Ascending aorta (tissue), 2 donors: ENCODE data around the gene LSM5. TPM values are rescaled to one million over a fixed set of nuclear protein-coding genes. Genes with fewer than 3 reads are reported as not detected.
"Not testable (repeated sequence)": the region's sequence is repeated elsewhere in the genome, so short reads cannot be mapped to it uniquely, and the experiment has no call there.

Source experiments
- DNase-seq, 2 donors: peaks; one replicate each; pipeline ENCODE4 v3.0.0-alpha.2; 2019; ENCODE audit warnings: low spot score in 2 of 2
- H3K27ac ChIP-seq, 2 donors: fragments of 200-600 bp; sonication (generic); one replicate each; pipeline ENCODE4 v1.5.1; 2016 to 2017; ENCODE audit warnings: mild to moderate bottlenecking in 1 of 2
- H3K27me3 ChIP-seq: fragments of 200-600 bp; sonication (generic); one replicate; pipeline ENCODE4 v1.5.1; 2017
- H3K36me3 ChIP-seq, 2 donors: fragments of 200-600 bp; sonication (generic); one replicate each; pipeline ENCODE4 v1.5.1; 2016
- H3K4me1 ChIP-seq, 2 donors: fragments of 200-600 bp; sonication (generic); one replicate each; pipeline ENCODE4 v1.5.1; 2016 to 2017; ENCODE audit warnings: mild to moderate bottlenecking in 1 of 2
- H3K4me3 ChIP-seq, 2 donors: fragments of 200-600 bp; sonication (generic); one replicate each; pipeline ENCODE4 v1.5.1; 2016 to 2017; ENCODE audit warnings: mild to moderate bottlenecking in 1 of 2
- H3K9me3 ChIP-seq, 2 donors: fragments of 200-600 bp; sonication (generic); one replicate each; pipeline ENCODE4 v1.5.1; 2016
- CTCF ChIP-seq, 3 experiments: fragments of 200-600 bp in 2 of 3; fragments of 450-650 bp in 1 of 3; sonication (generic) in 2 of 3; IDR thresholded peaks; one replicate each; pipeline ENCODE4 v1.5.1; 2016 to 2019; ENCODE audit warnings: antibody characterized with exemption in 3 of 3, mild to moderate bottlenecking in 1 of 3, moderate library complexity in 1 of 3
- intact Hi-C: fragments of 100-400 bp; cut with DNase I; formaldehyde crosslinking; loops from one replicate; pipeline ENCODE4 v1.15.1; 2023
- total RNA-seq: library from RNA; depleted of rRNA; stranded (reverse); fragments of >200 nt; gene quantifications from one replicate; pipeline ENCODE4 v1.1.0, GENCODE V29; 2016

LSM5 gene
- total RNA-seq, 1 donor from 2014 or later, result 20.5 TPM

DNA sequence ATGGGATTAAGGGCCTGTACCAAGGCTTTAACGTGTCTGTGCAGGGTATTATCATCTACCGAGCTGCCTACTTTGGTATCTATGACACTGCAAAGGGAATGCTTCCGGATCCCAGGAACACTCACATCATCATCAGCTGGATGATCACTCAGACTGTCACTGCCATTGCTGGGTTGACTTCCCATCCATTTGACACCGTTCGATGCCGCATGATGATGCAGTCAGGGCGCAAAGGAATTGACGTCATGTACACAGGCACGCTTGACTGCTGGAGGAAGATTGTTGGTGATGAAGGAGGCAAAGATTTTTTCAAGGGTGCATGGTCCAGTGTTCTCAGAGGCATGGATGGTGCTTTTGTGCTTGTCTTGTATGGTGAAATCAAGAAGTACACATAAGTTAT lies 18.2 kb downstream of the LSM5 start:
- no peak overlapping the region for H3K4me3 ChIP-seq
- intact Hi-C loops, result no loop called here
- H3K9me3 ChIP-seq, result no peaks in the 10 kb centered on the region
- no peaks in the 10 kb centered on the region for H3K27me3 ChIP-seq
- H3K4me1 ChIP-seq, result no peaks in the 10 kb centered on the region
- no peak for DNase-seq
- TF ChIP-seq CTCF (IDR thresholded peaks at IDR 0.05), result no peak
- no peaks in the 10 kb centered on the region for H3K36me3 ChIP-seq
- no peak overlapping the region for H3K27ac ChIP-seq

GRCh38 chr7:32470871-32471270 lies 19.3 kb downstream of the LSM5 start:
- Histone ChIP-seq H3K27me3 (no peaks in the 10 kb centered on the region), H3K27ac (no peak overlapping the region), H3K9me3 (no peaks in the 10 kb centered on the region), H3K36me3 (no peaks in the 10 kb centered on the region), H3K4me1 (no peaks in the 10 kb centered on the region), H3K4me3 (no peak overlapping the region)
- no peak for TF ChIP-seq CTCF (IDR thresholded peaks at IDR 0.05)
- DNase-seq, result no peak
- intact Hi-C loops, result no loop called here

DNA sequence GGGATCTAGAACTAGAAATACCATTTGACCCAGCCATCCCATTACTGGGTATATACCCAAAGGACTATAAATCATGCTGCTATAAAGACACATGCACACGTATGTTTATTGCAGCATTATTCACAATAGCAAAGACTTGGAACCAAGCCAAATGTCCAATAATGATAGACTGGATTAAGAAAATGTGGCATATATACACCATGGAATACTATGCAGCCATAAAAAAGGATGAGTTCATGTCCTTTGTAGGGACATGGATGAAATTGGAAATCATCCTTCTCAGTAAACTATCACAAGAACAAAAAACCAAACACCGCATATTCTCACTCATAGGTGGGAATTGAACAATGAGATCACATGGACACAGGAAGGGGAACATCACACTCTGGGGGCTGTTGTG lies 20.2 kb downstream of the LSM5 start:
- H3K9me3 ChIP-seq, DNase-seq, H3K27me3 ChIP-seq, H3K4me1 ChIP-seq, H3K27ac ChIP-seq, H3K4me3 ChIP-seq, H3K36me3 ChIP-seq, intact Hi-C loops: not testable (repeated sequence)

DNA sequence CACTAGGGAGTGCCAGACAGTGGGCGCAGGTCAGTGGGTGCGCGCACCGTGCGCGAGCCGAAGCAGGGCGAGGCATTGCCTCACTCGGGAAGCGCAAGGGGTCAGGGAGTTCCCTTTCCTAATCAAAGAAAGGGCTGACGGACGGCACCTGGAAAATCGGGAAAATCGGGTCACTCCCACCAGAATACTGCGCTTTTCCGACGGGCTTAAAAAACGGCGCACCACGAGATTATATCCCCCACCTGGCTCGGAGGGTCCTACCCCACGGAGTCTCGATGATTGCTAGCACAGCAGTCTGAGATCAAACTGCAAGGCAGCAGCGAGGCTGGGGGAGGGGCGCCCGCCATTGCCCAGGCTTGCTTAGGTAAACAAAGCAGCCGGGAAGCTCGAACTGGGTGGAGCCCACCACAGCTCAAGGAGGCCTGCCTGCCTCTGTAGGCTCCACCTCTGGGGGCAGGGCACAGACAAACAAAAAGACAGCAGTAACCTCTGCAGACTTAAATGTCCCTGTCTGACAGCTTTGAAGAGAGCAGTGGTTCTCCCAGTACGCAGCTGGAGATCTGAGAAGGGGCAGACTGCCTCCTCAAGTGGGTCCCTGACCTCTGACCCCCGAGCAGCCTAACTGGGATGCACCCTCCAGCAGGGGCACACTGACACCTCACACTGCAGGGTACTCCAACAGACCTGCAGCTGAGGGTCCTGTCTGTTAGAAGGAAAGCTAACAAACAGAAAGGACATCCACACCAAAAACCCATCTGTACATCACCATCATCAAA lies 25.4 kb downstream of the LSM5 start:
- intact Hi-C loops, H3K9me3 ChIP-seq, H3K4me1 ChIP-seq, H3K27me3 ChIP-seq, H3K36me3 ChIP-seq, H3K27ac ChIP-seq, H3K4me3 ChIP-seq, DNase-seq: not testable (repeated sequence)

GRCh38 chr7:32462977-32463376 lies 27.2 kb downstream of the LSM5 start:
- Histone ChIP-seq H3K9me3 (no peaks in the 10 kb centered on the region), H3K36me3 (no peaks in the 10 kb centered on the region), H3K27ac (no peak overlapping the region), H3K4me3 (no peak overlapping the region), H3K4me1 (no peaks in the 10 kb centered on the region), H3K27me3 (no peaks in the 10 kb centered on the region)
- intact Hi-C loops, result no loop called here
- no peak for DNase-seq
- no peak for TF ChIP-seq CTCF (IDR thresholded peaks at IDR 0.05)

- DNase-seq, result no peak
- intact Hi-C loops, result no loop called here
- Histone ChIP-seq H3K9me3 (no peaks in the 10 kb centered on the region), H3K36me3 (no peaks in the 10 kb centered on the region), H3K27ac (no peak overlapping the region), H3K27me3 (no peaks in the 10 kb centered on the region), H3K4me1 (no peaks in the 10 kb centered on the region), H3K4me3 (no peak overlapping the region)
- no peak for TF ChIP-seq CTCF (IDR thresholded peaks at IDR 0.05)
These were observed 27.7 kb downstream of the LSM5 start for GRCh38 chr7:32462451-32462850.

- Histone ChIP-seq H3K4me1 (no peaks in the 10 kb centered on the region), H3K4me3 (no peak overlapping the region), H3K9me3 (no peaks in the 10 kb centered on the region), H3K27me3 (no peaks in the 10 kb centered on the region), H3K36me3 (no peaks in the 10 kb centered on the region), H3K27ac (no peak overlapping the region)
- intact Hi-C loops, result no loop called here
- DNase-seq, result no peak
- TF ChIP-seq CTCF (IDR thresholded peaks at IDR 0.05), result no peak
These were observed 28.7 kb downstream of the LSM5 start for GRCh38 chr7:32461484-32461883.
